Spleen (tissue), 11 donors: ENCODE data around the gene SLFNL1. TPM values are rescaled to one million over a fixed set of nuclear protein-coding genes. Genes with fewer than 3 reads are reported as not detected.

Experiments
- DNase-seq: peaks from one replicate; pipeline ENCODE4 v3.0.0-alpha.2; 2020
- H3K27ac ChIP-seq, 8 donors: fragments of 200-600 bp; sonication (generic) in 7 of 8; 1 replicate in 4 of 8; 2 replicates in 4 of 8; pipeline versions ENCODE4 v1.5.0 to v1.8.0; 2016 to 2021; ENCODE audit warnings: inconsistent platforms in 4 of 8, mild to moderate bottlenecking in 4 of 8, moderate library complexity in 1 of 8
- H3K27me3 ChIP-seq, 7 donors: fragments of 200-600 bp; sonication (generic) in 6 of 7; replicated peaks in 1 of 7; 1 replicate in 4 of 7; 2 replicates in 3 of 7; pipeline versions ENCODE4 v1.5.0 to v1.8.0; 2016 to 2021; ENCODE audit warnings: inconsistent platforms in 3 of 7, mild to moderate bottlenecking in 1 of 7
- H3K36me3 ChIP-seq, 6 donors: fragments of 200-600 bp; sonication (generic) in 5 of 6; 1 replicate in 4 of 6; 2 replicates in 2 of 6; pipeline versions ENCODE4 v1.5.0 to v1.8.0; 2016 to 2021; ENCODE audit warnings: inconsistent platforms in 2 of 6
- H3K4me1 ChIP-seq, 6 donors: fragments of 200-600 bp; sonication (generic) in 5 of 6; 1 replicate in 3 of 6; 2 replicates in 3 of 6; pipeline versions ENCODE4 v1.5.0 to v1.8.0; 2016 to 2021; ENCODE audit warnings: inconsistent platforms in 3 of 6
- H3K4me3 ChIP-seq, 8 donors: fragments of 200-600 bp; sonication (generic) in 7 of 8; 1 replicate in 4 of 8; 2 replicates in 4 of 8; pipeline versions ENCODE4 v1.5.0 to v1.8.0; 2016 to 2021; ENCODE audit warnings: inconsistent platforms in 4 of 8, mild to moderate bottlenecking in 4 of 8, moderate library complexity in 2 of 8
- H3K9me3 ChIP-seq, 8 donors: fragments of 200-600 bp; sonication (generic) in 7 of 8; 1 replicate in 4 of 8; 2 replicates in 4 of 8; pipeline versions ENCODE4 v1.5.0 to v1.8.0; 2016 to 2021; ENCODE audit warnings: inconsistent platforms in 4 of 8
- CTCF ChIP-seq, 11 experiments: fragments of 200-600 bp in 7 of 11; fragments of 450-650 bp in 4 of 11; sonication (generic) in 4 of 11; IDR thresholded peaks in 8 of 11; conservative IDR thresholded peaks in 3 of 11; 1 replicate in 7 of 11; 2 replicates in 4 of 11; pipeline versions ENCODE4 v1.4.0 to v1.8.0; 2016 to 2021; ENCODE audit warnings: antibody characterized with exemption in 11 of 11, inconsistent platforms in 4 of 11, mild to moderate bottlenecking in 1 of 11
- POLR2A ChIP-seq, 3 donors: fragments of 450-650 bp; IDR thresholded peaks; one replicate each; pipeline ENCODE4 v1.5.1; 2017; ENCODE audit warnings: antibody characterized with exemption in 3 of 3, mild to moderate bottlenecking in 1 of 3
- POLR2AphosphoS5 ChIP-seq, 3 donors: sonication (generic); formaldehyde crosslinking; IDR thresholded peaks; one replicate each; pipeline ENCODE4 v1.5.1; 2017; ENCODE audit warnings: antibody characterized with exemption in 3 of 3
- WGBS, 5 donors: extraction: QIAGEN DNeasy Blood & Tissue Kit in 3 of 5; methylation state at CpG; one replicate each; pipeline versions ENCODE4 v1.1.5 to v1.1.7; 2013 to 2018; 5-methylcytosine and 5-hydroxymethylcytosine counted together
- intact Hi-C: fragments of 100-400 bp; cut with DNase I; formaldehyde crosslinking; loops from one replicate; pipeline ENCODE4 v1.15.0; 2023; ENCODE audit warnings: low total_unique reads
- polyA plus RNA-seq, 3 donors: library from polyadenylated mRNA; stranded (reverse); fragments of 200-250 nt; gene quantifications; one replicate each; pipeline ENCODE4 v1.2.1, GENCODE V29; 2013
- total RNA-seq, 7 donors: library from RNA; depleted of rRNA in 3 of 7; stranded (reverse); fragments of >200 nt in 3 of 7; fragmentation: NEBNext Ultra II Directional in 4 of 7; extraction: Animal tissue kit (Norgen Biotek cat#: 25700) in 4 of 7; gene quantifications; one replicate each; pipeline versions ENCODE4 v1.1.0 to v1.2.1, GENCODE V29; 2016 to 2021
- donor health status: healthy with polysubstance abuse.
- donor health status: DM: no; HTN: no; CAD: no; lungs with moderate emphysema.
- donor health status: DM: no; HTN: no; CAD: no.
- donor health status: Bipolar disorder and iron deficiency.
- donor health status: healthy.
- donor health status: DM: no; HTN: no; CAD: no.
- donor health status: DM: yes; HTN: yes; CAD: no.

Gene SLFNL1
- total and polyA plus RNA-seq, 10 donors: 0.21 to 1.7 (median 0.59) TPM

- H3K9me3 ChIP-seq: no peaks in the 10 kb centered on the region
- no peak for TF ChIP-seq POLR2A (IDR thresholded peaks at IDR 0.05)
- no peak for TF ChIP-seq CTCF (IDR thresholded peaks at IDR 0.05 in 8 of 11, conservative IDR thresholded peaks at IDR 0.05 in 3 of 11)
- no peak for TF ChIP-seq POLR2AphosphoS5 (IDR thresholded peaks at IDR 0.05)
- peaks cover 5 to 30% (median 20%) of the 10 kb centered on the region in 6 donors for H3K4me1 ChIP-seq
- H3K4me3 ChIP-seq: no peak overlapping the region
- DNase-seq: no peak
- peak overlapping the region in 5 of 8 donors; percentile 35 to 95 (median 45) for H3K27ac ChIP-seq
- WGBS, 5 donors: 100% methylated on average over 1 of the region's 1 CpG
- intact Hi-C loops: no loop called here
- no peaks in the 10 kb centered on the region for H3K27me3 ChIP-seq
- H3K36me3 ChIP-seq: no peaks in the 10 kb centered on the region
Measured at GRCh38 chr1:40977716-40978115, 43.8 kb downstream of the SLFNL1 start.

GRCh38 chr1:40976952-40977690, 44.4 kb downstream of the SLFNL1 start:
- WGBS, 5 donors: 71 to 90% (median 80%) methylated on average over 5 of the region's 5 CpGs
- Histone ChIP-seq H3K27ac (peak overlapping the region in 5 of 8 donors; percentile 36 to 95 (median 47)), H3K27me3 (no peaks in the 10 kb centered on the region), H3K4me1 (peaks cover 5 to 30% (median 20%) of the 10 kb centered on the region in 6 donors), H3K4me3 (no peak overlapping the region), H3K36me3 (no peaks in the 10 kb centered on the region), H3K9me3 (no peaks in the 10 kb centered on the region)
- DNase-seq: no peak
- TF ChIP-seq CTCF (IDR thresholded peaks at IDR 0.05 in 8 of 11, conservative IDR thresholded peaks at IDR 0.05 in 3 of 11): no peak
- no peak for TF ChIP-seq POLR2A (IDR thresholded peaks at IDR 0.05)
- peak in 1 of 3 donors; percentile 55 for TF ChIP-seq POLR2AphosphoS5 (IDR thresholded peaks at IDR 0.05)
- intact Hi-C loops: no loop called here

GRCh38 chr1:40974945-40975344, 46.6 kb downstream of the SLFNL1 start:
- no peak for TF ChIP-seq POLR2AphosphoS5 (IDR thresholded peaks at IDR 0.05)
- TF ChIP-seq CTCF (IDR thresholded peaks at IDR 0.05 in 8 of 11, conservative IDR thresholded peaks at IDR 0.05 in 3 of 11): no peak
- no peak for TF ChIP-seq POLR2A (IDR thresholded peaks at IDR 0.05)
- intact Hi-C loops: no loop called here
- Histone ChIP-seq H3K27ac (no peak overlapping the region), H3K9me3 (no peaks in the 10 kb centered on the region), H3K4me3 (no peak overlapping the region), H3K27me3 (no peaks in the 10 kb centered on the region), H3K36me3 (no peaks in the 10 kb centered on the region), H3K4me1 (peaks cover 0 to 9% (median 5%) of the 10 kb centered on the region in 6 donors)
- WGBS, 5 donors: 85 to 93% (median 87%) methylated on average over 9 of the region's 9 CpGs
- no peak for DNase-seq

GRCh38 chr1:40973912-40974311, 47.6 kb downstream of the SLFNL1 start:
- Histone ChIP-seq H3K27me3 (no peaks in the 10 kb centered on the region), H3K4me3 (no peak overlapping the region), H3K9me3 (no peaks in the 10 kb centered on the region), H3K36me3 (no peaks in the 10 kb centered on the region), H3K27ac (no peak overlapping the region), H3K4me1 (peaks cover 0 to 5% (median 3%) of the 10 kb centered on the region in 6 donors)
- intact Hi-C loops: no loop called here
- no peak for TF ChIP-seq POLR2A (IDR thresholded peaks at IDR 0.05)
- TF ChIP-seq POLR2AphosphoS5 (IDR thresholded peaks at IDR 0.05): no peak
- TF ChIP-seq CTCF (IDR thresholded peaks at IDR 0.05 in 8 of 11, conservative IDR thresholded peaks at IDR 0.05 in 3 of 11): no peak
- 31 to 38% (median 35%) methylated on average over 2 of the region's 2 CpGs for WGBS, 5 donors
- no peak for DNase-seq
